ENCODE data around the gene FRMPD1.
"Not testable (repeated sequence)": the region's sequence is repeated elsewhere in the genome, so short reads cannot be mapped to it uniquely, and the experiment has no call there.

FRMPD1 gene, protein sequence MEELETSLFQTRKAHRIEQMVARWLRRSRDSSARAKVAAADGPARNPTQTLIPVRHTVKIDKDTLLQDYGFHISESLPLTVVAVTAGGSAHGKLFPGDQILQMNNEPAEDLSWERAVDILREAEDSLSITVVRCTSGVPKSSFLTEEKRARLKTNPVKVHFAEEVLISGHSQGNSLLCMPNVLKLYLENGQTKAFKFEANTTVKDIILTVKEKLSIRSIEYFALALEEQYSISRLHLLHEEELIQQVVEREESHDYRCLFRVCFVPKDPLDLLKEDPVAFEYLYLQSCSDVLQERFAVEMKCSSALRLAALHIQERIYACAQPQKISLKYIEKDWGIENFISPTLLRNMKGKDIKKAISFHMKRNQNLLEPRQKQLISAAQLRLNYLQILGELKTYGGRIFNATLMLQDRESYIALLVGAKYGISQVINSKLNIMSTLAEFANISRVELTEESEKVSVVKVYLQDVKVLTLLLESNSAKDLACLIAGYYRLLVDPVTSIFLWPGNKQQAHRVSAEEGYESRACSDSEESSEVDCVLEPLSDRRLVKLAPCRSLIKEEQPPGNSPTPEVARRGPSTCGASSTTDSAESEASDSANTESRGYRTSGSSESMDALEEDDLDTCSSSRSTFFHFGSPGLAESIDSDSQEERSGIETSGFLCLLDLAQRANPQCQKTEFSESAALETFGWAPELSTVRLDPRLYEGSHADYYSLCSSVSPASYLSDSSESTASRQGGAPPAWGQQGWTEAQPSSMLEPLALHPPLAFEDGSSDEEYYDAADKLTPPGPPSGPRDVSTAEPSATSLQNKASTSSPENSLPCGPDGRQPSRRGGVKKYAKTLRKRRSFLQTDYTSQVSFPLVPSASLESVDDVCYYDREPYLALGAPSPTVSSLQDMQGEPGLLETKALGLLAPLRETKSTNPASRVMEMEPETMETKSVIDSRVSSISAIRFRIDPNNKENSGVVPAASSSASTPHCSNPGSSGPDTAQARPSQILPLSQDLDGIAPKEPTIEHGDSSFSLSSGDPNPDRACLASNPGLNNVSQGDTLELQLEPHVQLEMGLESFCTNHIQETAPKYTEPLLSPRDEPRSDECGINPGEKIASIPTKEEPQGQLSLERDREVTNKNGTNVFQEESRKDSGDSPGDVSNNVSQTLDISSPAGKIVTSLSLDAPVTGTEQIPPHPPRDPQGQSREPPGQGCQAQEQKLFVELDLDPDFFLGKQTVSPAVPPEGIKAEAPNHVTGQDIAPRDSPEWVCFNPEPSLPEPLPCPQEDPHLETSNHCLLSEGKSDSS (N-terminal part only)

DNA sequence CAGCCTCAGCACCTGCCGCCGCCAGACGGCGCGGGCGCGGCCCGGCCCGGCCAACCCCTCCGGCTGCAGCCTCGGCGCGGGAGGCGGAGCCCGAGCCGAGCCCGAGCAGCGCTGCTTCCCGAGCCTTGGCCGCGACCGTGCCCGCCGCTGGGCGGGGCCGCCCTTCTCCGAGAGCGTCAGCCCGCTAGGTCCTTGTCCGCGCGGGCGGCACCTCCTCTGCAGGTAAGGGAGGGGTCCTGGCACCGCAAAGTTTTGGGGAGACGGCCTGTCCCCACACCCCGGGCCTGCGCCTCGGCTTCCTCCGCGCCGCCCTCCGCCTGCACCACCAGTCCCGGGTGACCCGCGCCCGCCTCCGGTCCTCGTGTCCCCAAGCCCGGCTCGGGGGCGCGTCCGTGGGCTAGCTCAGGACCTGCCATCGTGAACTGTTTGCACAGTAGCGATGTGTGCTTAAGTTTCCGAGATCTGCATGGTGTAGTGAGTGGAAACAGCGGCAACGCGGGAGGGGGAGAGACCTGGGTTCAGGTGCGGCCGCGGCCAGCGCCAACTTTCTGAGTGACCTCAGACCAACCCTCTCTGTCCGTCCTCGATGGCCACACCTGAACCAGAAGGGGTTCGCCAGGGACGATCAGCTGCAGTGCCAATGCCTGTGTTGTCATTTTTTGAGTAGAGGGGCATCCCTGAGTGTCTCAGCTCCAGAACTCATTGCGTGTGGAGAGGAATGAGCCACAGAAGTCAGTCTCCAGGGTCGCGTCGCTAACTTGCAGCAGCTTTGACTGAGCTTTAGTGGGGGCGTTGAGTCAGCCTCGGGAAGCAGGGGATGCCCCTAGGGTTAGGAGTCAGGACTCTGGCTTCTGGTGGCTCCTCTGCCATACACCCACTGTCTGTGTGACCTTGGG lies at the start of gene FRMPD1:
Gene FRMPD1 (plus strand): TSS at position 82 of the 896 bp plus-strand sequence. CDS start 41,688 bp downstream, outside the sequence.
- DNase-seq, result peak; percentile 75

DNA sequence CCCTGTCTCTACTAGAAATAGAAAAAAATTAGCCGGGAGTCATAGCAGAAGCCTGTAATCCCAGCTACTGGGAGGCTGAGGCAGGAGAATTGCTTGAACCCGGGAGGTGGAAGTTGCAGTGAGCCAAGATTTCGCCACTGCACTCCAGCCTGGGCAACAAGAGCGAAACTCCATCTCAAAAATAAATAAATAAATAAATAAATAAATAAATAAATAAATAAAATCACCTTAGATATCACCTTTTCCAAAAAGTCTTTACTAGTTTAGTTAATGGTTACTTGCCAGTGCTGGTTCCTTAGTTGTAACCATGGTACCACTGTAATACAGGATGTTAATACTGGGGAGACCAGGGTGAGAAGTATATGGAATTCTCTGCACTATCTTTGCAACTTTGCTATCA lies 48.7 kb upstream of the FRMPD1 start:
- DNase-seq, result not testable (repeated sequence)

DNA sequence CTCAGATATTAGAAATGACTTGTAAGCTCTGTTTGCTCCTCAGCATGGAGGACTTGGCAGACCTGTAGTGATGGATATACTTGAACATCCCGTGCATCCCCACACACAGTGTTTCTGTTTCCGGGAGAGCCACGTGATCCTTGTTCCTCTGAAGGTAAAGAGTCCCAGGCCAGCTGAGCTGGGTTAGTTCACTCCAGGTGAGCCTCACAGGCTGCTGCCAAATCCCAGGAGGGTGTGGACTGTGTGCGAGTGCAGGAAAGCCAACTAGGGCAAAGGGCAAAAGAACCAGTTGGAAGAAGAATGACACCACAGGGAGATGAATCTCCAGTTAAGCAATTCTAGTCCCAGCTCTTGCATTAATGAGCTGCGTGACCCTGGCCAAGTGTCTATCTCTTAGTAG lies 47.9 kb upstream of the FRMPD1 start:
- DNase-seq, result no peak

DNA sequence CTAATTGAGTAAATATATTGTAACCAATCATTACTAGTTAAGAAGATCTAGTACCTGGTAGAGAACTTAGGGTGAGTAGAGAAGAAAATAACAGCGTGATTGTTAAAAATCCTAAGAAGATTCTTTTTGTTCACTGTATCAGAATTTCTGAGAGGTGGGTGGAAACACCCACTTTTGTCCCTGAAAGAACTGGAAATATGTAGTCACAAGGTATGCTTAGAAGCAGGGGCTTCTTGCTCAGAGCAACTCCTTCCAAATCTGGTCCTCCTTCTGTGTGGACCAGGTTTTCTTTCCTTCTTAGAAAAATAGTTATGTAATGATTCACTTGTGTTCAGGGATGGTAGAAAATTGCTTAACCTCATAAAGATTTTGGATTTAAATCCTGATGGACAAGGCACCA lies 46.5 kb upstream of the FRMPD1 start:
- DNase-seq, result no peak

DNA sequence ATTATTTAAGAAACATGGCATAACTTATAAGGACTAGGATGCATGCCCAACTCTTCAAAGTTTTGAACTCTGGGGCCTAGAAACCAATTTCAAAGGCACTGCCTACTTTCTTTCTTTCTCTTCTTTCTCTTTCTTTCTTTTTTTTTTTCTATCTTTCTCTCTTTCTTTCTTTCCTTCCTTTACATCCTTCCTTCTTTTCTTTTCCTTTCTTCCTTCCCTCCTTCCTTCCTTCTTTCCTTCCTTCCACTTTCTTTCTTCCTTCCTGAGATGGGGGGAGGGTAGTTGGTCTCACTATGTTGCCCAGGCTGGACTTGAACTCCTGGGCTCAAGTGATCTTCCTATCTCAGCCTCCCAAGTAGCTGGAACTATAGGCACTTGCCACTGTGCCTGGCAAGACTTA lies 42.5 kb upstream of the FRMPD1 start:
- DNase-seq, result no peak

DNA sequence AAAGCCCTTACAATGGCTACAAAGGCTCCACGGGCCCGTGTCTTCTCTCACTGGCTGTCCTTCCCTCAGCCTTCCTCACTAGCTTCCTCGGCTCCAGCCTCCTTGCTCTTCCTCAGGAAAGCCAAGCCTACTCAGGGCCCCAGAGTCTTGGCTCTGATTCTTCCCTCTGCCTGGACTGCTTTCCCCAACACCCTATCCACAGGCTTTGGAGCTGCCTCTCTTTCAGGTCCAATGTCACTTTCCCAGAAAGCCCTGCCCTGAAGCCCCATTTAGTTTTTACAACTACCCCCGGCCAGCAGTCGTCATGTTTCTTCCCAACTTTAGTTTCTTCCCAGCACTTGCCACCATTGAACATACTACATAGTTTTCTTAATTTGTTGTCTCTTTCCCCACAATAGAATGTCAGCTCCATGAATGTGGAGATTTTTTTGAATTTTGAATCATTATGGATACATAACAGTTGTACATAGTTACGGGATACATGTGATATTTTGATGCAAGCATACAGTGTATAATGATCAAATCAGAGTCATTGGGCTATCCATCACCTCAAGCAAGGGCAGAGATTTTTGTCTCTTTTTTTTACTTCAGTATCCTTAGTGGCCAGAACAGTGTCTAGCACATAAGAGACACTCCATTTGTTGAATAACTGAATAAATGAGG lies 40.9 kb upstream of the FRMPD1 start:
- DNase-seq, result no peak

DNA sequence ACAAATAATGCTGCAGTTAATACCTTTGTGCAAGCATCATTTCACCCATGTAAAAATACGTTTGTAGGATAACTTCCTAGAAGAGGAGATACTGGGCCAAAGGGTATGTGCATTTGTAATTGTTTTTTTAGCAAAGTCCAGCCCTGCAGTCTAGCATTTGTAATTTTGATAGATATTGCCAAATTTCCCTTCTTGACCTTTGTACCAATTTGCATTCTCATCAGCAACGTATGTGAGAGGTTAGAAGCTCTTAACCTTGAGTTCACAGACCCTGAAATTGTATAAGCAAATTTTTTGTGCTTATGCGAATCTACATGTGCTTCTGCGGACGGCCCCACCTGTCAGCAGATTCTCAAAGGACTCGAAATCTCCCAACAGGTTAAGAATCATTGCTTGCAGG lies 39.7 kb upstream of the FRMPD1 start:
- DNase-seq, result no peak

DNA sequence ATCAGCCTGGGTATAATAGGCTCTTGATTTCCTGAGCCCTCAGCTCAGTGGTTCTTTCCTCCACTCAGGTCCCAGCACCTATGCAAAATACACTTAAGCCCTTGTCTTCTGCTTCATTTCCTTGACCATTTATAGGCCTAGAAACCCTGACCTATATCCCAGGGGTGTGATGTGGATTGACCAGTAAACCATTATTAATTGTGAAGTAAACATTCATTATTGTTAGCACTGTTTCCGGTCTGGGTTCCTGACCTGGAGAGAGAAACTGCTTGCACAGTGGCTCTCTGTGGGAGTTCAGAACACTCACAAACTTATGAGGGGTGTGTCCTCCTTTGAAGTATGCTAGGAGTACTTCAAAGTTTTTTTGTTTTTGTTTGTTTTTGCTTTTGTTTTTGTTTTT lies 38.8 kb upstream of the FRMPD1 start:
- no peak for DNase-seq

DNA sequence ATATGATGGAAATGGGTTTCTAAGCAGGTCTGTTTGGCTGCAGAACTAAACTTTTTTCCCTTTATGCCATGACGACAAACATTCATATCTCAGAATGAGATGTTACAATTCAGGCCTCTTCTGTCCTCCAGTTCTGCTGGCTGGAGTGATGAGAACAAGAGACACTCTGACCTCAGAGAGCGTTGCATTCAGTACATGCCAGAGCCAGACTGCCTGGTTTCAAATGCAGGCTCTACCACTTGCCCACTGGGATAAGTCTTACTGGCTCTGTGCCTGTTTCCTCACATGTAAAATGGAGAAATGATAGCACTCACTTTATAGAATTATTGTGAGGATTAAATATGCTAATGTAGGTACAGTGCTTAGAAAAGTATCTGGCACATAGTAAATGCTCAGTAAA lies 33.6 kb upstream of the FRMPD1 start:
- DNase-seq, result no peak

DNA sequence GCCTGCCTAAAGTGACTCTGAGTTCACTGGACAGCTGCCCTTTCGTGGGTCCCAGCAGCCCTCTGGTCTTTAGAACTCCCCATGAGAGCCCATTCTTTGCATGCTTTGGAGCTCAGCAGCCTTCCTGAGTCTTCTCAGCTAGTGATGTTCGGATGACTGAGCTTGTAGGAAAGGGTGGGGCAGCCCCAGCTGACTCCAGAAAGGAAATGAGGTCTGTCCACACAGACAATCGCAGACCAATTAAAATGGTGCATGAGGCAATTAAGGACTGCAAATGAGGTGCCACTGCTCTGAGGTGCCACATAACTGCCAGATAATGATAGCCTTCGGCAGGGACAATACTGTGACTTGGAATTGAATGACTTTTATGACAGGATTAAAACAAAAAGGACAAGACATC lies 32.9 kb upstream of the FRMPD1 start:
- DNase-seq, result no peak

DNA sequence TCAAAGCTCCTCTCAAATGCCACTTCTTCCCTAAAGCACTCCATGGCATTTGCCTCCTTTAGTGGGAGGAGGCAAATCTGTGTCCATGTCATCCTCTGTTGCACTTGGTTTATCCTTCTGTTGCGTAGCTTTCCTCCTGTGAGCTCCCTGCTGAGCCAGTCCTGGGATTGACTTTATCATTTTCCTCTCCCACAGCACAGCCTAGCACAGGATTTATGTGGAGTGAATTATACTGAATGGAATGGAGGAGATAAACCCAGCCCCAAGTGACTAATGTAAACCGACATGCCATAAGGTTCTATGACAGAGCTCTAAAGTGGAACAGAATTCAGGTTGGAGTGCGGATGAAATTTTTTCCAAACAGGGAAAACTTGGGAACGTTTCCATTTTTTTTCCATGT lies 31.9 kb upstream of the FRMPD1 start:
- no peak for DNase-seq

DNA sequence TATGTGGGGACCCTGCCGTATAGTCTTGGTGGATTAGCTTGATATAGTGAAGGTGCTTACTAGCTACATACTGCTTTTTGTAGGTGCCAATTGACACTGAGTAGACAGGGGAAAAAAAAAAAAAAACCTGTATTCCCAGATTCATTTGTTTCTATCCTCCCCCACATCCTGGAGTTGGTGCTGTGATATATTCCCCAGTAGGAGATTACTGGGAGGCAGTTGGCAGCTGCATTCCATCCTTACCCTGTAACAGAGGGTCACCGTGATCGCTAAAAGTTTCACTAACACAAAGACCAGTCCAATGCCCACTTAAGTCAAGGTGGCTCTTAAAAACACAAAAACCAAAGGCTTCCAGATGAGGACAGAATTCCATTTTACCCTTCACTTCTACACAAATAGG lies 30.9 kb upstream of the FRMPD1 start:
- no peak for DNase-seq

DNA sequence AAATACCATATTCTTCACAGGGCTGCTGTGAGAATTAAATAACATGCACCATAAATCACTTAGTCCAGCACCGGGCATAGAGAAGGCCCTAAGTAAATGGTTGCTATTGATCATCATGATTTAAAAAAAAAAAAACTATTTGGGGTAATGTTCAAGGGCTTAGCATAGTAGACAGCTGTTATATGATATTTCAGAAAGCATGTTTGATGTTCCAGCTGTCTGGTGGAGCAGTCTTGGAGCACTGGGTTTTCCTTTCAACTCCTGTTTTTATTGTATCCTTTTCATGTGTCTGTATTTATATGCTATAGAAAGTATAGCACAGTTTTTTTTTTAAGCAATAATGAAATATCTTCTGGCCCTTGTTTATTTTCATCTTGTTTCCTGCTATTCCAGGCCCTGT lies 30.4 kb upstream of the FRMPD1 start:
- no peak for DNase-seq

DNA sequence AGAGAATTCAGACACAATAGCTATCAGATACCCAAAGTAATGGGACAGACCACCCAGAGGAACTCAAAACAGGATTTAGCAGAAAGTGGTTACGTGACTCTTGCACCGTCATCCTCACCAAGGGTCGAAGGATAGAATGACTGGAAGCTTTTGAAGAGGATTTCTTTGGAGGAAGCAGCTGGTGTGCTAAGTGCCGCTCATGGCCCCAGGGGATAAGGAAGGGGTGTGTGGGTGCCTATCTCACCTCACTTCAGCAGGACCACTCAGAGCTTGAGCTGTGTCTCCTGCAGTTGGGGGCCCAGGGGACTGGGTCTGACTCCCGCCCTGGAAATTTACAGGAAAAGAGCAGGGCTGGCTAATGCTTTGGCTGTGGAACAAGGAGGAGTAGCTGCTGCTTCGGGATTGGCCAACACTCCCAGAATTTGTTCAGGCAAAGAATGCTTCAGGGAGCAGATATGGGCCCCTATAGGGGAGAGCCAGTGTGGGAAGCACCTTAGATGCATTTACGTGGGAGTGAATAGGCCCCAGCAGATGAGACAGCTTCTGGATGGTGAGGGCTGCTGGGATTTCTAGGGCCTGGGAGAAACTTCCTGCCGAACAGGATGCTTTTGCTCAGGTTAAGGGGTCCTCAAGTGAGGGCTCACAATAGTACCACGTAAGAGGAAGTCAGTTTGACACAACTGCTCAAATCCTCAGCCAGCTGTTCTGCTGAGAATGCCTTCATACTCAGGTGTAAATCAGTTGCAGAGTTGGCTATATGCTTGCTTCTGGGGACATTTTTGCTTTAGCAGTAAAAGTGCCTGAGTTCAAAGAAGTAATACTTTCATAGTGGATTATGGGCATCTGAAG lies 29.3 kb upstream of the FRMPD1 start:
- DNase-seq, result no peak

DNA sequence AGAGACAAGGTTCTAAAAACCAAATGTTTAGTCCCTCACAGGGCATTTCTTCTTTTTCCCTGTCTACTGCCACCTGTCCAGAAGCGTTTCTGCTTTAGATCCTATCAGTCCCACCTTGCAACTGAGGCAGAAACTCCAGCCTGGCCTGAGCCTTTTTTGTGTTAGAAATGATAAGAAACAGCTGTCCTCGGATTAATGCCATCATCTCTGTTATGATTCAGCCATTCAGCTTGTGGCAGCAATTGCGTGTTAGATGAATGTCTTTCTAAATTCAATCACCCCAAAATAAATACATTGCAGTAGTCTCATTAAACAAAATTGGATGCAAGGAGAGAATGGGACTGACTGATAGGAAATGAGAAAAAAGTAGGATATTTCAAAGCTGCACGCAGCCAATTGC lies 28.3 kb upstream of the FRMPD1 start:
- DNase-seq, result no peak

DNA sequence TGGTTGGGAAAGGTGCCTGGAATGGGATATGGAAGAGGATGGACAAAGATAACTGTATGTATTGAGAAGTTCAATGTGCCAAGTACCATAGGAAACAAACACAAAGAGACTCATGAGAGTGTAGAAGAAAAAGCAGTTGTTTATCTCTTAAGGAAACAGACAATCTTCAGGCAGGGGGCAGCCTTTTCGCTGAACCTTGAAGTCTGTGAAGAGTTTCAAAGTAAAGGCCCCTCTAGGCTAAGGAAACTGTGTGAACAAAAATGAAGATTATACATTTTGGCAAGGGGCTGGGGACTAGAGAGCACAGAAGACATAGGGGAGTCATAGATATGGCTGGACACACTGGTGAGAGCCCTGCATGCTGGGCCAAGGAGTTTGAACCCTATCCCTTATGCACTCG lies 27.5 kb upstream of the FRMPD1 start:
- DNase-seq, result no peak

DNA sequence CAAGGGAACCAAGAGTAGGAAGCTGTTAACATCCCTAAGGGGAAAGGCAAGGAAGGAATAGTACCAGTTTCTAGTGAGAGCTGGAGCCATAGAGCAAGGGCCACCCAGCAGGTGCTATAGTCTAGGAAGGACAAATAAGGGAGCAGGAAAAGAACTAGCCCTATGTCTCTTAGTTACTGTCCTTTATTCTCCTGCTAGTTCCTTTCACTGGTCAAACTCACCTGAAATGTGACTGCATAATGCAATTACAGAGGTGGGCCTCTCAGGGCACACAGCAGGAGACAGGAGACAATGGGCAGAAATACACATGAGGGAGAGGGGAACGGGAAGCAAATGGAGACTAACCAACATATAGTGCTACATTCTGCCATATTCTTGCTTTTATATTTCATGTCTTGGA lies 26.7 kb upstream of the FRMPD1 start:
- DNase-seq, result no peak

DNA sequence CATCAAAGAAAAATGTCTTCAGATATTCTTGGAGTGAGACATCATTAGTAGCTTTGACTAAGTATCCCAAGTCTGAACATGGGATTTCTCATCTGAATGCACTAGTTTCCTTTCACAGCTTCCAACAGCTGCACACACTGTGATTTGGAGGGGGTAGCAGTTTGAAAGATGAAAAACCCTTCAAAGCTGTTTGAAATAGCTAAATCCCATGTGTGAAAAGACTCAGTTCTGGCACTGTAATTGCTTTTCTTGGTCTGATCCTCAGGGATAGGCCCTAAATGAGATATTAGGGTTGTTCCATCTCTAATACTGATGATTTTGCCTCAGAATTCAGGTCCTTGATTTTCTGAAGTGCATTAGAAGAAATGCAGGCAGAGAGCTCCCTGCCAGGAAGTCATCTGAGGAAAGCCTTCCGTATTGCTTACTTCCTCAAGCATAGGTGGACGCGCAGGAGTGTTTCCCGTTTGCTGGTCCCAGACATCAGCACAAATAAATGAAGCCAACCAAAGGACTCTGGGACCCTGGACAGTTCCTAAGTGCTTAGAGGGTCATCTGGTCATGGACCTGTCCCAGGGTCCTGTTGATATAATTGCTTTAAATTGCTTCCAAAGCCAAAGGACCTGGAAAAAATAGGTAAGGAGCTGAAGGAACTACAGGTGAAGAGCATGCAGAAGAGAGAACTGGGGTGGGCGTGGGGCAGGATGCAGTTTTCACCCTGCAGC lies 25.6 kb upstream of the FRMPD1 start:
- no peak for DNase-seq

DNA sequence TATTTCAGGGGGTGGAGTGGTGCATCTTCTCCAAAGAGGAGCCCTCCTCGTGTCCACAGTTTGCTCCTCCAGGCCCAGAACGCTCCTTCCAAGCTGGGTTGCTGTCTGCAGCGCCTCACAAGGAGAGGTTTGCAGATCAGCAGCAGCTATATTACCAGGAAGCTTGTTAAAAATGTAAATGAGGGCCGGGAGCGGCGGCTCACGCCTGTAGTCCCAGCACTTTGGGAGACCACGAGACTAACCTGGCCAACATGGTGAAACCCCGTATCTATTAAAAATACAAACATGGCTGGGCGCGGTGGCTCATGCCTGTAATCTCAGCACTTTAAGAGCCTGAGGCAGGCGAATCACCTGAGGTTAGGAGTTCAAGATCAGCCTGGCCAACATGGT lies 25.0 kb upstream of the FRMPD1 start:
- no peak for DNase-seq

DNA sequence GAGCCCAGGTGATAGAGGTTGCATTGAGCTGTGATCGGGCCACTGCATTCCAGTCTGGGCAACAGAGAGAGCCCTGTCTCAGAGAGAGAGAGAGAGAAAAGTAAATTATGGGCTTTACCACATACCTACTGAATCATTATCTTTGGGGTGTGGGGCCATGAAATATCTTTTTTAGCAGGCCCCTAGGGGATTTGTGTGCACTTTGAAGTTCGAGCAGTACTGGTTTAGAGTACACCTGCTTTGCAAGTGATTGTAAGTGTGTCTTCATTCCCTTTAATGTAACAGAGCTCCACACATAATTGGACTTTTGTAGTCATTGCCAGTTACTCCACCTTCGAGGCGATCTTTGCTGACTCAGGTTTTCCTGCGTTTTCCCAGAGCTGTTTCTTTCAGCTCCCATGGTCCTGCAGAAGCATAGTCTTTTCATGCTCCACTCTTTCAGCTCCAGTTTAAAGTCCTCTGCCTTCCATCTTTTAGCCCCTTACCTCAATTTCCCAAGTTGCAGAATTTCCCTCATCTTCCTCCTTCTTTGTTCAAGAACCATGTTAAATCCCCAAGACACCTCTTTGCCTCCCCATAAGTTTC lies 24.0 kb upstream of the FRMPD1 start:
- DNase-seq, result no peak
